GM18951 (cell line): ENCODE data around the gene IGF2.

Experiments used
- POLR2A ChIP-seq: IDR thresholded peaks from 4 replicates; pipeline ENCODE4 v1.6.1; 2011; ENCODE audit warnings: mild to moderate bottlenecking; ENCODE audit not compliant: insufficient read length, insufficient read depth; ENCODE audit errors: extremely low read depth
- in situ Hi-C: fragments of 300-500 bp; cut with MboI; formaldehyde crosslinking; loops from one replicate; pipeline ENCODE4 v1.12.0; 2022; ENCODE audit warnings: low sequenced_read_pairs, mixed read lengths, inconsistent platforms; ENCODE audit not compliant: unreplicated experiment

IGF2 gene

GRCh38 chr11:2157294-2158040, 18.3 kb upstream of the IGF2 start:
- in situ Hi-C loops = loop anchor here (25.0 kb wide), 1 partner anchor 470 kb away; the partner anchor contains the start of gene KRTAP5-6
- no peak for TF ChIP-seq POLR2A

GRCh38 chr11:2156416-2157182, 17.4 kb upstream of the IGF2 start:
- in situ Hi-C loops = loop anchor here (25.0 kb wide), 1 partner anchor 469 kb away; the partner anchor contains the start of gene KRTAP5-6
- no peak for TF ChIP-seq POLR2A

GRCh38 chr11:2155511-2155910, 16.3 kb upstream of the IGF2 start:
- in situ Hi-C loops = loop anchor here (25.0 kb wide), 1 partner anchor 468 kb away; the partner anchor contains the start of gene KRTAP5-6
- TF ChIP-seq POLR2A = no peak

- TF ChIP-seq POLR2A = no peak
- in situ Hi-C loops = loop anchor here (25.0 kb wide), 1 partner anchor 468 kb away; the partner anchor contains the start of gene KRTAP5-6
Measured at GRCh38 chr11:2154889-2155288, 15.7 kb upstream of the IGF2 start.

GRCh38 chr11:2154195-2154585, 15.0 kb upstream of the IGF2 start:
- in situ Hi-C loops = loop anchor here (25.0 kb wide), 1 partner anchor 467 kb away; the partner anchor contains the start of gene KRTAP5-6
- no peak for TF ChIP-seq POLR2A

- no peak for TF ChIP-seq POLR2A
- in situ Hi-C loops = loop anchor here (25.0 kb wide), 1 partner anchor 466 kb away; the partner anchor contains the start of gene KRTAP5-6
Measured at GRCh38 chr11:2153581-2154194, 14.5 kb upstream of the IGF2 start.

GRCh38 chr11:2151500-2152257, 12.5 kb upstream of the IGF2 start:
- no peak for TF ChIP-seq POLR2A
- in situ Hi-C loops = loop anchor here (25.0 kb wide), 1 partner anchor 464 kb away; the partner anchor contains the start of gene KRTAP5-6

- in situ Hi-C loops = loop anchor here (25.0 kb wide), 1 partner anchor 463 kb away; the partner anchor contains the start of gene KRTAP5-6
Measured at GRCh38 chr11:2149864-2150847, 11.0 kb upstream of the IGF2 start.

GRCh38 chr11:2149460-2149859, 10.3 kb upstream of the IGF2 start:
- no peak for TF ChIP-seq POLR2A
- in situ Hi-C loops = no loop called here

More at GRCh38 chr11:2149864-2150847, 11.0 kb upstream of the IGF2 start:
- TF ChIP-seq POLR2A = no peak

- in situ Hi-C loops = no loop called here
- no peak for TF ChIP-seq POLR2A
Measured at GRCh38 chr11:2148595-2148994, 9.4 kb upstream of the IGF2 start.

- in situ Hi-C loops = no loop called here
Measured at GRCh38 chr11:2147391-2147790, 8.2 kb upstream of the IGF2 start.

More at GRCh38 chr11:2147391-2147790, 8.2 kb upstream of the IGF2 start:
- TF ChIP-seq POLR2A = no peak
